ENCODE data around the gene GSK3A. TPM values are rescaled to one million over a fixed set of nuclear protein-coding genes. Genes with fewer than 3 reads are reported as not detected.

Gene GSK3A
- total and polyA plus RNA-seq, 9 of the 15 experiments (the other 6 are each of a cell fraction or from before 2014, with no cell fraction given) = 0.62 to 90.7 (median 33.3) TPM

DNA sequence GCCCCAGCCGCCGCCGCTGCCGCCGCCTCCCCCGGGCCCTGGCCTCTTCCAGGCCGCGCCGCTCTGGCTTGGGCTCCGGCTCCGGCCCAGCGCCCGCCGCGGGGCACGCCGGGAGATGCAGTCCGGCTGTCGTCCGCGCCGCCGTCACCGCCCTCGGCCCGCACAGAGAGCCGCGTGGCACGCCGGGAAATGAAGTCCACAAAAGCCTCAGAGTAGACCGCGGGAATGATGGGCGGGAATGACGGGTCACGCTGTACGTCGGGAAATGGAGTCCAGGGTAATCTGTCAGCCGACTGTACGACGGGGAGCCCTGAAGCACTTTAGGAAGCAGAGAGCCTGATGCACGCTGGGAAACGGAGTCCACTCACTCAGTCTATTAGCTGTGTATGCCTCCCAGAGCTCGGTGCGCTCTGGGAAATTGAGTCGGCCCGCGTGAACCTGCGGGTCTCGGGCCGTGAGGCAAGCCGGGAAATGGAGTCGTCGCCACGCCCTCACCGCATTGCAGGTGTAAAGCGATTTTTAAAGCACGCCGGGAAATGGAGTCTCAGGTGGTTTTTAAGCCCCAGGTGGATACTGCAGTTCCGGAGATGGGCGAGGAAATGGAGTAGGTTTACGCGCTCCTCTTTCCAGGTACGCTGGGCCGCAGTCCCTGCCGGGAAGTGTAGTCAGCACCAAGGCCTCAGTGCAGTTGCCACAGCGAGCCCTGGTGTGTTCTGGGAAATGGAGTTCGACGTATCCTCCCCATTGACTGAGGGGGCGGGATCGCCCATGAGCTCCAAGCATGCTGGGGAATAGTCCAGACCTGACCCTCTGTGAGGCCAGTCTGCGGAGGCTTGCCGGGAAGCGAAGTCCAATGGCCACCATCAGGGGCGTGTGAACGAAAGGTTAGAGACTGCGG lies at the start of gene GSK3A (continued):
- TF ChIP-seq ATF7 (IDR thresholded peaks at IDR 0.05) (peak; percentile 89), CREB1 (IDR thresholded peaks at IDR 0.05) (peak; percentile 92), CREB1 (CRISPR knock-in tag; IDR thresholded peaks at IDR 0.05) (peak; percentile 90), ZBED1 (IDR thresholded peaks at IDR 0.05) (peak; percentile 36; the same call in 1 of the 2 replicates), GATAD2A (IDR thresholded peaks at IDR 0.05) (no peak), RAD21 (CRISPR knock-in tag; conservative IDR thresholded peaks at IDR 0.05 in 1 of 2, IDR thresholded peaks at IDR 0.05 in 1 of 2) (peak in 1 of 2 experiments; percentile 4; a peak in 1 of 4 replicates)
- TF ChIP-seq, protein P1, sequence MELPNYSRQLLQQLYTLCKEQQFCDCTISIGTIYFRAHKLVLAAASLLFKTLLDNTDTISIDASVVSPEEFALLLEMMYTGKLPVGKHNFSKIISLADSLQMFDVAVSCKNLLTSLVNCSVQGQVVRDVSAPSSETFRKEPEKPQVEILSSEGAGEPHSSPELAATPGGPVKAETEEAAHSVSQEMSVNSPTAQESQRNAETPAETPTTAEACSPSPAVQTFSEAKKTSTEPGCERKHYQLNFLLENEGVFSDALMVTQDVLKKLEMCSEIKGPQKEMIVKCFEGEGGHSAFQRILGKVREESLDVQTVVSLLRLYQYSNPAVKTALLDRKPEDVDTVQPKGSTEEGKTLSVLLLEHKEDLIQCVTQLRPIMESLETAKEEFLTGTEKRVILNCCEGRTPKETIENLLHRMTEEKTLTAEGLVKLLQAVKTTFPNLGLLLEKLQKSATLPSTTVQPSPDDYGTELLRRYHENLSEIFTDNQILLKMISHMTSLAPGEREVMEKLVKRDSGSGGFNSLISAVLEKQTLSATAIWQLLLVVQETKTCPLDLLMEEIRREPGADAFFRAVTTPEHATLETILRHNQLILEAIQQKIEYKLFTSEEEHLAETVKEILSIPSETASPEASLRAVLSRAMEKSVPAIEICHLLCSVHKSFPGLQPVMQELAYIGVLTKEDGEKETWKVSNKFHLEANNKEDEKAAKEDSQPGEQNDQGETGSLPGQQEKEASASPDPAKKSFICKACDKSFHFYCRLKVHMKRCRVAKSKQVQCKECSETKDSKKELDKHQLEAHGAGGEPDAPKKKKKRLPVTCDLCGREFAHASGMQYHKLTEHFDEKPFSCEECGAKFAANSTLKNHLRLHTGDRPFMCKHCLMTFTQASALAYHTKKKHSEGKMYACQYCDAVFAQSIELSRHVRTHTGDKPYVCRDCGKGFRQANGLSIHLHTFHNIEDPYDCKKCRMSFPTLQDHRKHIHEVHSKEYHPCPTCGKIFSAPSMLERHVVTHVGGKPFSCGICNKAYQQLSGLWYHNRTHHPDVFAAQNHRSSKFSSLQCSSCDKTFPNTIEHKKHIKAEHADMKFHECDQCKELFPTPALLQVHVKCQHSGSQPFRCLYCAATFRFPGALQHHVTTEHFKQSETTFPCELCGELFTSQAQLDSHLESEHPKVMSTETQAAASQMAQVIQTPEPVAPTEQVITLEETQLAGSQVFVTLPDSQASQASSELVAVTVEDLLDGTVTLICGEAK (IDR thresholded peaks at IDR 0.05) = peak; percentile 74
- TF ChIP-seq, protein P1 (CRISPR knock-in tag; IDR thresholded peaks at IDR 0.05) = no peak
- TF ChIP-seq, protein P2, sequence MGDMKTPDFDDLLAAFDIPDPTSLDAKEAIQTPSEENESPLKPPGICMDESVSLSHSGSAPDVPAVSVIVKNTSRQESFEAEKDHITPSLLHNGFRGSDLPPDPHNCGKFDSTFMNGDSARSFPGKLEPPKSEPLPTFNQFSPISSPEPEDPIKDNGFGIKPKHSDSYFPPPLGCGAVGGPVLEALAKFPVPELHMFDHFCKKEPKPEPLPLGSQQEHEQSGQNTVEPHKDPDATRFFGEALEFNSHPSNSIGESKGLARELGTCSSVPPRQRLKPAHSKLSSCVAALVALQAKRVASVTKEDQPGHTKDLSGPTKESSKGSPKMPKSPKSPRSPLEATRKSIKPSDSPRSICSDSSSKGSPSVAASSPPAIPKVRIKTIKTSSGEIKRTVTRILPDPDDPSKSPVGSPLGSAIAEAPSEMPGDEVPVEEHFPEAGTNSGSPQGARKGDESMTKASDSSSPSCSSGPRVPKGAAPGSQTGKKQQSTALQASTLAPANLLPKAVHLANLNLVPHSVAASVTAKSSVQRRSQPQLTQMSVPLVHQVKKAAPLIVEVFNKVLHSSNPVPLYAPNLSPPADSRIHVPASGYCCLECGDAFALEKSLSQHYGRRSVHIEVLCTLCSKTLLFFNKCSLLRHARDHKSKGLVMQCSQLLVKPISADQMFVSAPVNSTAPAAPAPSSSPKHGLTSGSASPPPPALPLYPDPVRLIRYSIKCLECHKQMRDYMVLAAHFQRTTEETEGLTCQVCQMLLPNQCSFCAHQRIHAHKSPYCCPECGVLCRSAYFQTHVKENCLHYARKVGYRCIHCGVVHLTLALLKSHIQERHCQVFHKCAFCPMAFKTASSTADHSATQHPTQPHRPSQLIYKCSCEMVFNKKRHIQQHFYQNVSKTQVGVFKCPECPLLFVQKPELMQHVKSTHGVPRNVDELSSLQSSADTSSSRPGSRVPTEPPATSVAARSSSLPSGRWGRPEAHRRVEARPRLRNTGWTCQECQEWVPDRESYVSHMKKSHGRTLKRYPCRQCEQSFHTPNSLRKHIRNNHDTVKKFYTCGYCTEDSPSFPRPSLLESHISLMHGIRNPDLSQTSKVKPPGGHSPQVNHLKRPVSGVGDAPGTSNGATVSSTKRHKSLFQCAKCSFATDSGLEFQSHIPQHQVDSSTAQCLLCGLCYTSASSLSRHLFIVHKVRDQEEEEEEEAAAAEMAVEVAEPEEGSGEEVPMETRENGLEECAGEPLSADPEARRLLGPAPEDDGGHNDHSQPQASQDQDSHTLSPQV (IDR thresholded peaks at IDR 0.05) = peak; percentile 85; the same call in 1 of the 2 replicates
- TF ChIP-seq, protein P3, sequence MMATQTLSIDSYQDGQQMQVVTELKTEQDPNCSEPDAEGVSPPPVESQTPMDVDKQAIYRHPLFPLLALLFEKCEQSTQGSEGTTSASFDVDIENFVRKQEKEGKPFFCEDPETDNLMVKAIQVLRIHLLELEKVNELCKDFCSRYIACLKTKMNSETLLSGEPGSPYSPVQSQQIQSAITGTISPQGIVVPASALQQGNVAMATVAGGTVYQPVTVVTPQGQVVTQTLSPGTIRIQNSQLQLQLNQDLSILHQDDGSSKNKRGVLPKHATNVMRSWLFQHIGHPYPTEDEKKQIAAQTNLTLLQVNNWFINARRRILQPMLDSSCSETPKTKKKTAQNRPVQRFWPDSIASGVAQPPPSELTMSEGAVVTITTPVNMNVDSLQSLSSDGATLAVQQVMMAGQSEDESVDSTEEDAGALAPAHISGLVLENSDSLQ (IDR thresholded peaks at IDR 0.05) = peak; percentile 97
- TF ChIP-seq, protein P4, sequence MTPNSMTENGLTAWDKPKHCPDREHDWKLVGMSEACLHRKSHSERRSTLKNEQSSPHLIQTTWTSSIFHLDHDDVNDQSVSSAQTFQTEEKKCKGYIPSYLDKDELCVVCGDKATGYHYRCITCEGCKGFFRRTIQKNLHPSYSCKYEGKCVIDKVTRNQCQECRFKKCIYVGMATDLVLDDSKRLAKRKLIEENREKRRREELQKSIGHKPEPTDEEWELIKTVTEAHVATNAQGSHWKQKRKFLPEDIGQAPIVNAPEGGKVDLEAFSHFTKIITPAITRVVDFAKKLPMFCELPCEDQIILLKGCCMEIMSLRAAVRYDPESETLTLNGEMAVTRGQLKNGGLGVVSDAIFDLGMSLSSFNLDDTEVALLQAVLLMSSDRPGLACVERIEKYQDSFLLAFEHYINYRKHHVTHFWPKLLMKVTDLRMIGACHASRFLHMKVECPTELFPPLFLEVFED (CRISPR knock-in tag; conservative IDR thresholded peaks at IDR 0.05) = peak; percentile 50
